Astrocyte of the hippocampus (primary cell): Measurements from ENCODE around the gene ENDOU.

Experiments
- DNase-seq: peaks from one replicate; pipeline ENCODE4 v3.0.0; 2011; ENCODE audit warnings: low read depth, low spot score

ENDOU gene, protein sequence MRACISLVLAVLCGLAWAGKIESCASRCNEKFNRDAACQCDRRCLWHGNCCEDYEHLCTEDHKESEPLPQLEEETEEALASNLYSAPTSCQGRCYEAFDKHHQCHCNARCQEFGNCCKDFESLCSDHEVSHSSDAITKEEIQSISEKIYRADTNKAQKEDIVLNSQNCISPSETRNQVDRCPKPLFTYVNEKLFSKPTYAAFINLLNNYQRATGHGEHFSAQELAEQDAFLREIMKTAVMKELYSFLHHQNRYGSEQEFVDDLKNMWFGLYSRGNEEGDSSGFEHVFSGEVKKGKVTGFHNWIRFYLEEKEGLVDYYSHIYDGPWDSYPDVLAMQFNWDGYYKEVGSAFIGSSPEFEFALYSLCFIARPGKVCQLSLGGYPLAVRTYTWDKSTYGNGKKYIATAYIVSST

DNA sequence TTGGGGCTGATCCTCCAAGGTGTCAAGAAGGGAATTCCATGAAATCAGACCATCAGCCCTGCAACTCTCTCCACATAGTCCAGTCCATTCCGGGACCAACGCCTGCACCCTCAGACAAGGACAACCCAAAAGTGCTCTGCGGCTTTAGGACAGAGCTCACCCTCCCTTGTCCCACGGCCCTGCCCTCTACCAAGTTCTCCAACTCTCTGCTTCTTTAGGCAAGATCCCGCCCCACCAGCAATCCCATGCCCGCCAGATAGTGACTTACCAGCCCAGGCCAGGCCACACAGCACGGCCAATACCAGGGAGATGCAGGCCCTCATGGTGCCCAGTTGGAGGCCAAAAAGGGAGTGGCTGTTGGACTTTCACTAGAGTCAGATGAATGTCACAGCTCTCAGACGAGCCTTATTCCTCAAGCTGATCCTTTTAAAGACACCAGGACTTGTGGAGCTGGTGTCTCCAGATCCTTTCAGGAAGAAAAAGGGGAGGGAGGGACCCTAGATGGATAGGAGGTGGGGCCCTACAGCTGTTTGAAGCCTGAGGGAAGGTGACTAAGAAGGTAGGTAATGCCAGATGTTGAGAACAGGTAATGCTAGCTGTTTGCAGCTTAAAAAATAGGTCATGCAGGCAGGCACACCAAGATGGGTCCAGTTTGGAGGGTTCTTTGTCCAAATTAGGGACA is at the start of gene ENDOU:
TSS of gene ENDOU (minus strand) at position 400 of the 682 bp plus-strand sequence. CDS start at position 323, 77 bp downstream.
- DNase-seq: no peak

DNA sequence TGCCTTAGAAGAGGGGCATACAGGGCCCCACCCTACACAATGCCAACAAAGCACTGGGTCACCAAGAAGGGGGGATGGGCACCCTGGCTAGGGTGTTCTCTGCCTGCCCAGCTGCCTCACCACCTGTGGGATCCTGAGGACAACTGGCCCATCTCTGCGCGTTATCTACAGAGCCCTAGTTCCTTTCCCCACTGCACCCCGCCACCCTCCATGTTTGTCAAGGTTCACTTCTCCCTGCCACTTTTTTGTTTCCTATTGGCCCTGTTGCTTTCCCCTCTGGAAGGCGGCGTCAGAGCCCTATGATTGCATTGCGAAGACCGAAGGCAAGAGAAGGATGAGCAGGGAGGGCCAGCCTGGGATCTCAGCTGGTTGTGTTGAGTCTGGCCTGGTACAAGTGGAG is 49.4 kb upstream of the ENDOU start:
- DNase-seq: no peak

DNA sequence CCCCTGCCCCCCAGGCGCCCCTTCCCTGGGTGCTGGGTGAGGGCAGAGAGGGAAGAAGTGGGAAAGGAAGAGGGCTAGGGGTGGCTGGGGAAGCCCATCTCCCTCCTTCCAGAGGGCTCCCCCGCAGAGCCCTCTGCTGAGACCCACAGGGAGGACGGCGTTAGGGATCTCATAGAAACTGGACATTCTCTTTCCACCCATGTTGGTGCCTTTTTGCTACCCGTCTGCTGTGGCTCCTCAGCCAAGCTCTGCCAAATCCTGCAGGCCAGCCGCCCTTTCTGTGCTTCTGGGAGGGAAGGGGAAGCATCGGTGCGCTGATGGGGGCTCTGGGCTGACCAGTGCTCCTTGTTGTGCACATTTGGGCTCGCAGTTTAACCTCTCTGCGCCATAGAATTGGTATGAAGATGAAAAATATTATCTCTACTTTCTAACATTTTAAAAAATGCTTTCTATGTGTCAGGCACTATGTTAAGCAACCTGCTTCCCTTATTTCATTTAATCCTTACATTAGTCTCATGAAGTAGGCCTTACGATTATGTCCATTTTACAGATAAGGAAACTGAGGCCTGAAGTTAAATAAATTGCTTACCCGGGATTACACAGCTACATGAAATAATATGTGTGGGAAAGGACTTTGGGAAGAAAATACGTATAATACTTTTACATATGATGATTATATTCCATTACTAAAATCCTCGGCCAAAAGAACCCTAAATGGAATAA is 48.7 kb upstream of the ENDOU start:
- no peak for DNase-seq

DNA sequence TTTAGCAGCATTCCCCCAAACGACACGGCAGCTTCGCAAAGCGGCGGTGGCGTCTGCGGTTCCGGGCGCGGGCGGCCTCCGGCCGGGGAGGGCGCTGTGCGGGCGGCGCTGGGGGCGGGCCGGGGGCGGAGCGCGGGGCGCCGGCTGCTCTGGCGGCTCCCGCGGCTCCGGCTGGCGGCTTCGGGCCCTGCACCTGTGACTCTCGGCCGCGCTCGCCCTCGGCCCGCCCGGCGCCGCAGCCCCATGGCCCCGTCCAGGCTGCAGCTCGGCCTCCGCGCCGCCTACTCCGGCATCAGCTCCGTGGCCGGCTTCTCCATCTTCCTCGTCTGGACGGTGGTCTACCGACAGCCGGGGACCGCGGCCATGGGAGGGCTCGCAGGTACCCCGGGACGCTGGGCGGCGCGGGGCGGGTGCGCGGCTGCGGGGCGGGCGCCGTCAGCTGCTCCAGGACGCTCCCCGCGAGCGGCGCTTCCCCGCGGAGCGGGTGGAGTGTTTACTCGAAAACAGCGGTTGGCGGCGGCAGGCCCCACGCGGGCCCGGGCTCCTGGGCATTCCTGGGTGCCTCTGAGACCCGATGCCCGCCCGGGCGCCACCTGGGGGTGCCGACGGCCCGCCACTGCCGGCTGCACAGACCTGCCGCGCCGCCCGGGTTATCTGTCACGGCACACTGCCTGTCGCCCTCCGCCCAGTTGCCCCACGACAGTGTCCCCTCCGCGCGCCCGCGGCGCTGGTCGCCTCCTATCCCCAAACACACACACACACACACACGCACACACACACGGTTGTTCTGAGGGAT is 48.0 kb upstream of the ENDOU start, which contains the start of gene SLC48A1:
TSS of gene SLC48A1 (plus strand) at position 177 of the 796 bp plus-strand sequence. CDS start at position 244, 67 bp downstream.
- peak; percentile 88 for DNase-seq

DNA sequence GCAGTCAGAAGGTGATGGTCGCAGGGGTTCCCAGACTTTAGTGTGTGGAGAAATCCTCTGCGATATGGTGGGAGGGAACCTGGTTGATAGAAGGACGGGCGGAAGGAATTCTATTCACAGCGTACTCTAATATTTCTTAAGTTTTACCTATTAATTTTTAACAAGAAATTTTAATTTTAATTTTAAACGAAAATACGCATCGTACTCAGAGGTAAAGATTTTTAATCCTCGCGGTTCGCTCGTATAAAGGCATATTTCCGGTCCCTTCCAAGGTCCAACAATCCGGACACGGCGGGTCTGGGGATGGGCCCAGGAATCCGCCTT is 47.4 kb upstream of the ENDOU start:
- DNase-seq: no peak

DNA sequence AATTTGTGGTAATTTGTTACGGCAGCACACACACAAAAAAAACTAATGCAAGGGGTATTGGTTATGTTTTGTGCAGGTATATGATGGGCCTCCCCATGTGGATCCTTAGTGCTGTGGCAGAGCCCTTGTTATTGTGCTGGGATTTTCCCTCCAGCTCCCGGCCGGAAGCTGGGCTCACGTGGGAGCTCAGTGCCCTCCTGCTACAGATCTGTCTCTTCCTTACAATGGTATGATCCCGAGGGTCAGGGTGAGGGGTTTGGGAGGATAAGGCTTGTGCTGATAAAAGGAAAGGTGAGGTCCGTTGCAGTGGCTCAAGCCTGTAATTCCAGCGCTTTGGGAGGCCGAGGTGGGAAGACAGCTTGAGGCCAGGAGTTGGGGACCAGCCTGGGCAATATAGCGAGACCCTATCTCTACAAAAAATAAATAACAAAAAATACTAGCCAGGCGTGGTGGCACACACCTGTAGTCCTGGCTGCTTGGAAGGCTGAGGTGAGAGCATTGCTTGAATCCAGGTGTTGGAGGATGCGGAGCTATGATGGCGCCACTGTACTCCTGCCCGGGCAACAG is 46.9 kb upstream of the ENDOU start:
- no peak for DNase-seq

DNA sequence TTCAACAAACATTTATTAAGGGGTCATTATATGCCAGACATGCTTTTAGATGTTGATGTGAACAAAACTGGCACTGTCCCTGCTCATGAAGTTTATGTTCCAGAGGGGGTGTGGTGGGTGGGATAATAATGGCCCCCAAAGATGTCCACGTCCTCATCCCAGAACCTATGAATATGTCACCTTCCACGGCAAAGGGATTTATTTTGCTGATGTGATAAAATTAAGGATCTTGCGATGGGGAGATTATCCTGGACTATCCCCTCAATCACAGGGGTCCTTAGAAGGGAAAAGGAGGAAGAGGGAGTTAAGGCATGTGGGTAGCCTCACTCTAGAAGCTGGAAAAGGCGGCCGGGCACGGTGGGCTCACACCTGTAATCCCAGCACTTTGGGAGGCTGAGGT is 46.0 kb upstream of the ENDOU start:
- no peak for DNase-seq

DNA sequence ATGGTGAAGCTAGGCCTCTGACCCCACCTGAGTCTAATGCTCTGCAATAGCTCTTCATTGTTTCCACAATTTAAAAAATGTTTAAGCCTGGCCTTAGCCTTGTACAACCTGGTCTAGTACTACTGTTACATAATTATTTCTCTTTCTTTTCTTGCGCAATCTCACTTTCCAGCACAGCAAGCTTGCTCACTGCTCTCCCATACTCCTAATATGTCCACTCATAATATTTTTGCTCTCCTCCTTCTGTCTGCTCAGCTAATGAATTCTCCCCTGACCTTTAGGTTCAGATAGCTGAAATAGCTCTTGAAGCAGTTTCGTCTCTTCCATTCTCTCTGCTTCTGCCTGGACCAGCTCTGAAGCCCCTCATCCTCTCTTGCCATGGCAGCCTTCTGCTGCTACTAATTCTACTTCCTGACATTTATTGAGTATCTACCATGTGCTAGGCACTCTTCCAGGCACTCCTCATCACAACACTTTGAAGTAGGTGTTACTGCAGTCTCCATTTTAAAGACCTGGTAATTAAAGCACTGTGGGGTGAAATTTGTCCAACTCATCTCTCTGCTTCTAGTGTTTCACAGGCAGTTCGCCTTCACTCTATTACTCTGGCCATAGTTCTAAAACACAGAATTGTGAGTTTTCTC is 44.9 kb upstream of the ENDOU start:
- DNase-seq: no peak

DNA sequence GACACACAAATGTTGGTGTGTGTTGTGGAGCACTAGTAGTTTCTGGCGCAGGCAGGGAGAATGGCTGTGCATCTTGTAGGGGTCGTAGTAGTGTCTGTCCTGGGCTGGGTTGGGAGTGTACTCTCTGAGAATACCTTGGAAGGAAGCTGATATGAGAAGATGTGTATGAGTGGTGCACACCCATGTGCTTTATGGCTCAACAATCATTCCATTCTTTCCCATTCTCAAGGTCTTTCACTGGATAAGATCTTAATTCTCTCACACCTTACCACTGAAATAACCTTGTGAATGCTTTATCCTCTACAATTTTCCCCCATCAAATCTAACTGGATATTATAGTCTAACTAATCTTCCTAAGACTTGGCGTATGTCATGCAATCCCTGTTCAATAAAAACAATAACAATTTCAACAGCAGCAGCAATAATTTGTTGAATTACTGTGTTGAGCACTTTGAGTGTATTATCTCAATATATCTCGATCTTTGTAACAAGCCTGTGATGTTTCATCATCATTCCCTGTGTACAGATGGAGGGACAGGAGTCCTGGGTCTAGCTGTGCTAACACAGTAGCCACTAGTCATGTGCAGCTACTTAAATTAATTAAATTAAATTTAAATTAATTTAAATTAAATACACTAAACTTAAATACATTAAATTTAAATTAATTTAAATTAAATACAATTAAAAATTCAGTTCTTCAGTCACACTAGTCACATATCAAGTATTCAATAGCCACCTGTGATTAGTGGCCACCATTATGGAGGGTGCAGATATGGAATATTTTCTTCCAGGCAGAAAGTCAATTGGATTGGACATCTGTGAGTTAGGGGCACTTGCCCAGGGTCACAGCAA is 44.2 kb upstream of the ENDOU start:
- DNase-seq: no peak

DNA sequence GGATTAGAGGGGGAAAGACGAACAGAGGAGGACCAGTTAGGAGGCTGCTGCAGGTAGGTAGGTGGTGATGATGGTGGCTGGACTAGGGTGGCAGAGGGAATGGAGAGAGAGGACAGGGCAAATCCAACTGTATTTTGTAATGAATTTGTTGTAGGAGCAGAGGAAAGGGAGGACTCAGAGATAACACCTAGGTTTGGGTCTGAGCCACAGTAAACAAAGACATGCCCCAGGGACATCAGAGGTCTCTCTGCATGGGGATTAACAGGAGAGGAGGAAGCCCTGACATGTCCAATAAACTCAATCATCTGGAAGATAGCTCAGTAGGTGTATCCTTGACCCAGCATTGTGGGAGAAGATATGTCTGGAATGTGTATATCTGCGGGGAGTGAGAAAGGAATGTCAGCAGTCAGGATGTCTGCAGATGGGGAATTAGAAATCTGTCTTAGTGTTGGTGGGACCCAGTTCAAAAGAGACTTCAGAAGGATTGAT is 43.1 kb upstream of the ENDOU start:
- peak; percentile 53 for DNase-seq

DNA sequence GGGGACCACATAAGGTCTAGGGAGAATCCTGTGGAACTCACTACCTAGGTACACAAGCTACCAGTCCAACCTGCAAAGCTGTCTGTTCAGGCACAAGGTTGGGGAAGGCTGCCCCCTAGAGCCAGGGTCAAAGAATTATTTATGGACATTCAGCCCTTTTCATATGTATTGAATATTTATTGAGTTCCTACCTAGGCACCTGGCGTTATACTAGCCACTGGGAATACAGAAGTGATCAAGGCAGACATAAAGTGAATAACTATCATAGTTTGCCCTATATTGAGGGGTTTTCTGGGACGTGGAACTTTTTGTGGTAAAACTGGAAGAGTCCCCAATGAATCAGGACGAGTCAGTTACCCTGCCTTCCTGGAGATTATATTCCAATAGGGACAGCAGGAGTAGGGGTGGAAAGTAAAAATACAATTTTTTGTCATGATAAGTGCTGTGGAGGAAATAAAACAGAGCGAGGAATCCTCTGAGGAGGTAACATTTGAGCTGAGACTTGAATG is 42.0 kb upstream of the ENDOU start:
- DNase-seq: peak; percentile 33

DNA sequence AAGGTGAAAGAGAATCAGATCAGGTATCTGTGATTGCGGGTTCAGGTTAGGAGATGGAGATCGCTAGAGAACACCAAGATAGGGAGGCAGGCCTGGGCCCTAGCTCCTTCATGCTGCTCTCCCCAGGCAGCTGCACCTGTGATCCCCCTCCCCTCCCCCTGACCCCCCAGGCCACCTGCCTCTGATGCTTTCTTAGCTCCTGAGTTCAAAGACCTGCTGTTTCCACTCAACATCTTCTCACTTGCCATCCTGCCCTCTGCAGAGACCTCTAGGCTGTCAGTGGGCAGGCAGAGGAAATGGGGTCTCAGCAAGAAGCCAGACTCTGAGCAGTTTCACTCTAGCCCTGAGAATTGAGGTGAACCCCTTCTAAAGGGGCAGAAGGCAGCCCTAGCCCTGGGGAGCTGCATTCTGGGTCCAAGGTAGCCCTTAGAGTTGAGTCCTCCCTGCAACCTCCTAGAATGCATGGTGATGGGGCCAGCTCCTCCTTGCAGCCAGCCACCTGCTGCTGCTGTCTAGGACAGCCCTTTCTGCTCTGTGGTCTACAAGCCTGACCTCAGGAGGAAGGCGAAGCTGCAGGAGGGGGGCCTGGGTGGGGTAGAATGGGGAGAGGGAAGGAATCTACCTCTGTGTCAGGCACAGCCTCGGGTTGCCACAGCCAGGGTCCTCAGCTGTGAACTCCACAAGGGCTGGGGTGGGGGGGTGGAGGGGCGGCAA is 41.4 kb upstream of the ENDOU start:
- DNase-seq: no peak

DNA sequence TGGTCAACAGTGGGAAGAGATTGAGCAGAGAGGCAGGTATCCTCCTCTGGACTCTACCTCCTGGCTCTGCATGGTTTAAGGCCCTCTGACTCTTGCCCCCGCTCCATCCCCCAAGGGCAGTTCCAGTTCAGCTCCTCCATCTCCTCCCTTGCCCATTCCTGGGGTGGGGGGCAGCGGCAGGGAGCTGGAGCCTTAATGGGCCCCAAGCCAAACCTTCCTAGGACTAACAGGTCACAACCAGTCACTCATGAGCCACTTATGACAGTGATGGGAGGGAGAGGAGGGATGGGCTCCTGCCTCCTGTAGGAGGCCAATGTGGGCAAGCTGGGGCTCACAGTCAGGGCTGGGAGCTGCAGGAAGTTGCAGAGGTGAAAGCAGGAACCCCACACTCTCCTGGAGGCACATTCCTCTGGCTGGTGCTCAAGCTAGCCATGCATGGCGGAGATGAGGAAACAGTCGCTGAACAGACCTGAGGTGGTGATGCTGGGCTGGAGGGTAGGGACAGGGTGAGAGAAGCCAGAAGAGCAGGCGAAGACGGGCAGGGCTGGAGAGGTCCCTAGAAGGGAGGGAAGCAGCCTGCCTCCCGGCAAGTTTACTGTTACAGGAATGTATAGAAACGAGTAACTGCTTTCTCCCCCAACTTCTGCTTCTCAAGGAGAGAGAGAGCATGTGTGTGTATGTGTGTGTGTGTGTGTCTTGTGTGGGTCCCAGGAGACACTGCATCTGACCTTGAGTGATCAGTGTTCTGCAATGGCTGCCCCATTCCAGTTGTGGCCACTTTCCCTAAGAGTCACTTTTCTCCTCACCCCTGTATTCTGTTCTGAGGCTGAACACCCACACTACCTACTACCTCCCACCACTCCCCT is 38.4 kb upstream of the ENDOU start:
- DNase-seq: peak; percentile 40

DNA sequence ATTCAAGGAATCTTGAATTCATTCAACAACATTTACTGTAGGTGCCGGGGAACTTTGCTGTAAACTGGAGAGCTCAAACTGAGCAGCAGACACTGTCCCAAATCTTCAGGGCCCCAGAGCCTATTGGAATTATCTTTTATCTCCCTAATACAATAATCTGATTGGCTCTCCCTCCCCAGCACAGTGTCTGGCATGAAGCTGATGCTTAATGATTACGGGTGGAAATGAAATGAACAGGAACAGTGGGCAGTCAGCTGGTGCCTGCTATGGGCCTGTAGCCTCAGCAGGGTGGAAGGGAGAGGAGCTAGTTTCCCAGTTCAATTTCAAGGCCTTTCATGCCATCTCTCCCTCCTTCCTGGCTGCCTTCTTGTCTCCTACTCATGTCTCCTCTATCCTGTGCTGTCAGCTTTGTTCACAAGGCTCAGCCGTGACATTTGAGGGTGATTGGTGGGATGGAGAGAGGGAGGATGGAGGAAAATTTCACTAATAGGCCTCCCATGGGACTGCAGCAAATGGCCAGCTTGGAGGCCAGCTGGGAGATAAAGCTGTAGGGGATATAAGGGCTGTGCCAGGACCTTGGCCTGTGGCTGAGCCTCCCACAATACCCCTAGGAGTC is 37.7 kb upstream of the ENDOU start:
- no peak for DNase-seq

DNA sequence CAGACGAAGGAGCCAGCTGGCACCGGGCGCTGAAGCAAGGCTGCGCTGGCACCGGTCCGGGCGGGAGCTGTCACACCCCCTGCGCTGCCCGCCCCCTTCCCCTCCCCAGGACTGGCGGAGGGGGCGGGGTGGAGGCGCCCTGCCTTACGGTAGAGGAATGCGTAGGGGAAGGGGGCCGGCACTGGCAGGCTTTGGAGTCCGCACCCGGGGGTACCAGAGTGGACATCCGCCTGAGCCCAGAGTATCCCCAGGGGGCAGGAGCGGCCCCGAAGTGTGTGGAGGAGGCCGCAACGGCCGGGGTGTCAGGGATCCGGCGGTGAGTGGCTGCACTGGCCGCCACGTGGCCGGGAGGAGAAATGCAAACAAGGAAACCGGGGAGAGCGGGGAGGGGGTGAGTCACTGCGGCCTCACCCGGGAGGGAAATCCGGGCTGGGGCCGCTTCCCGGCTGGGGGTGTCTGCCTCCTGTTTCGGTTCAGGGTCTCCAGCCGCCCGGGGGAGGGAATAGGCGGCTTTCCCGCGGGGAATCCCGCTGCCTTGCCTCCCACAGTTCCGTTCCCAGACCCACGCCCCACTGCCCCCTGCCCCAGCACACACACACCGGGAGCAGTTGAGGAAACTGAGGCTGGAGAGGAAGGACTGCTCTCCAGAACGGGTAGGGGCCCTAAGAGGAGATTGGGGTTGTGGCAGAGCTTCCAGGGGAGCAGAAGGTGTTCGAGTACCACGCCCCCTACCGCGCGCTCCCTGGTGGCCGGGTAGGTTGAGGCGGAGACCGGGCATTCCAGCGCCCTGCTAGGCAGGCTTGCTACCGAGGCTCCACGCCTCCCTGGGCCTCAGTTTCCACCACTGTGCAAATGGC is 33.8 kb upstream of the ENDOU start, which contains the start of gene RAPGEF3:
TSS of gene RAPGEF3 (minus strand) at position 47 of the 857 bp plus-strand sequence. CDS start 324 bp downstream, outside the sequence.
- peak; percentile 92 for DNase-seq

DNA sequence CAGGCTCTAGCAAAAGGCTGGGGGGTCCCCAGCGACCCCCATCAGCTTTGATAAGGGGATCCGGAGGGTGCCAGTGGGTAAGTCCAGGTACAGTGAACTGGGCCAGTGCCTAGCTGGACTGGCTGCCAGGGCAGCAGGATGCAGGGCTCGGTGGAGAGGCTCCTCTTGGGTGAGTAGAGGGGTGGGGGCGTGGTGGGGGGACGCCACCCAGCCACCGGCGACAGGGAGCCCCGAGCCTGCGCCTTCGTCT is 33.2 kb upstream of the ENDOU start:
- DNase-seq: no peak
